ENCODE measurements around the gene TP63. TPM values are rescaled to one million over a fixed set of nuclear protein-coding genes. Genes with fewer than 3 reads are reported as not detected.

TP63 gene
- total RNA-seq, 1 donor from 2014 or later, result 0.13 TPM

- H3K36me3 ChIP-seq (ENCODE audit: control insufficient read depth, insufficient read depth, low read length), result no peaks in the 10 kb centered on the region
- no peak for TF ChIP-seq CTCF (IDR thresholded peaks at IDR 0.05; ENCODE audit: insufficient read depth, low read length, poor library complexity, severe bottlenecking)
- H3K4me3 ChIP-seq (ENCODE audit: low read depth, low read length), result no peak overlapping the region
- no peak for DNase-seq (ENCODE audit: low read depth)
- H3K27me3 ChIP-seq (ENCODE audit: control insufficient read depth, insufficient read depth, low read length), result no peaks in the 10 kb centered on the region
Measured at GRCh38 chr3:189944285-189945145, 313.3 kb downstream of the TP63 start.

- Histone ChIP-seq H3K27me3 (ENCODE audit: control insufficient read depth, insufficient read depth, low read length) (no peaks in the 10 kb centered on the region), H3K4me3 (ENCODE audit: low read depth, low read length) (no peak overlapping the region), H3K36me3 (ENCODE audit: control insufficient read depth, insufficient read depth, low read length) (no peaks in the 10 kb centered on the region)
- no peak for TF ChIP-seq CTCF (IDR thresholded peaks at IDR 0.05; ENCODE audit: insufficient read depth, low read length, poor library complexity, severe bottlenecking)
- no peak for DNase-seq (ENCODE audit: low read depth)
Measured at GRCh38 chr3:189945935-189946709, 314.9 kb downstream of the TP63 start.

Data from kidney epithelial cell (primary cell).